ENCODE data around the gene BICD1.
"Not testable (repeated sequence)": the region's sequence is repeated elsewhere in the genome, so short reads cannot be mapped to it uniquely, and the experiment has no call there.

BICD1 gene

GRCh38 chr12:32146074-32146873, 39.6 kb downstream of the BICD1 start:
- DNase-seq = no peak

- no peak for DNase-seq
Measured at GRCh38 chr12:32148372-32148771, 41.7 kb downstream of the BICD1 start.

GRCh38 chr12:32149489-32149888, 42.8 kb downstream of the BICD1 start:
- DNase-seq = no peak

- no peak for DNase-seq
Measured at GRCh38 chr12:32151086-32151485, 44.4 kb downstream of the BICD1 start.

- DNase-seq = no peak
Measured at GRCh38 chr12:32151552-32151951, 44.9 kb downstream of the BICD1 start.

GRCh38 chr12:32155041-32155440, 48.4 kb downstream of the BICD1 start:
- DNase-seq = no peak

- no peak for DNase-seq
Measured at GRCh38 chr12:32155961-32156529, 49.4 kb downstream of the BICD1 start.

GRCh38 chr12:32158525-32158924, 51.9 kb downstream of the BICD1 start:
- DNase-seq = no peak

GRCh38 chr12:32159381-32159780, 52.7 kb downstream of the BICD1 start:
- no peak for DNase-seq

- peak; percentile 24 for DNase-seq
Measured at GRCh38 chr12:32159925-32160324, 53.3 kb downstream of the BICD1 start.

GRCh38 chr12:32161058-32161457, 54.4 kb downstream of the BICD1 start:
- DNase-seq = no peak

- no peak for DNase-seq
Measured at GRCh38 chr12:32163596-32163995, 56.9 kb downstream of the BICD1 start.

- no peak for DNase-seq
Measured at GRCh38 chr12:32166510-32166909, 59.9 kb downstream of the BICD1 start.

GRCh38 chr12:32170437-32170998, 63.9 kb downstream of the BICD1 start:
- no peak for DNase-seq

GRCh38 chr12:32171211-32171610, 64.6 kb downstream of the BICD1 start:
- no peak for DNase-seq

- no peak for DNase-seq
Measured at GRCh38 chr12:32176606-32177005, 70.0 kb downstream of the BICD1 start.

- DNase-seq = no peak
Measured at GRCh38 chr12:32178341-32179010, 71.8 kb downstream of the BICD1 start.

- no peak for DNase-seq
Measured at GRCh38 chr12:32179011-32179395, 72.4 kb downstream of the BICD1 start.

GRCh38 chr12:32181498-32182175, 75.0 kb downstream of the BICD1 start:
- DNase-seq = no peak

GRCh38 chr12:32183650-32184049, 77.0 kb downstream of the BICD1 start:
- DNase-seq = no peak

- DNase-seq = not testable (repeated sequence)
Measured at GRCh38 chr12:32187127-32187526, 80.5 kb downstream of the BICD1 start.

- no peak for DNase-seq
Measured at GRCh38 chr12:32191445-32191844, 84.8 kb downstream of the BICD1 start.
